Cerebellar nuclear complex (tissue), 1 donor: ENCODE data around the gene NR5A2.

Experiments used
- DNase-seq, 2 experiments: peaks; one replicate each; lab custom pipeline; 2025; lab: John Stamatoyannopoulos, UW

Gene NR5A2

DNA sequence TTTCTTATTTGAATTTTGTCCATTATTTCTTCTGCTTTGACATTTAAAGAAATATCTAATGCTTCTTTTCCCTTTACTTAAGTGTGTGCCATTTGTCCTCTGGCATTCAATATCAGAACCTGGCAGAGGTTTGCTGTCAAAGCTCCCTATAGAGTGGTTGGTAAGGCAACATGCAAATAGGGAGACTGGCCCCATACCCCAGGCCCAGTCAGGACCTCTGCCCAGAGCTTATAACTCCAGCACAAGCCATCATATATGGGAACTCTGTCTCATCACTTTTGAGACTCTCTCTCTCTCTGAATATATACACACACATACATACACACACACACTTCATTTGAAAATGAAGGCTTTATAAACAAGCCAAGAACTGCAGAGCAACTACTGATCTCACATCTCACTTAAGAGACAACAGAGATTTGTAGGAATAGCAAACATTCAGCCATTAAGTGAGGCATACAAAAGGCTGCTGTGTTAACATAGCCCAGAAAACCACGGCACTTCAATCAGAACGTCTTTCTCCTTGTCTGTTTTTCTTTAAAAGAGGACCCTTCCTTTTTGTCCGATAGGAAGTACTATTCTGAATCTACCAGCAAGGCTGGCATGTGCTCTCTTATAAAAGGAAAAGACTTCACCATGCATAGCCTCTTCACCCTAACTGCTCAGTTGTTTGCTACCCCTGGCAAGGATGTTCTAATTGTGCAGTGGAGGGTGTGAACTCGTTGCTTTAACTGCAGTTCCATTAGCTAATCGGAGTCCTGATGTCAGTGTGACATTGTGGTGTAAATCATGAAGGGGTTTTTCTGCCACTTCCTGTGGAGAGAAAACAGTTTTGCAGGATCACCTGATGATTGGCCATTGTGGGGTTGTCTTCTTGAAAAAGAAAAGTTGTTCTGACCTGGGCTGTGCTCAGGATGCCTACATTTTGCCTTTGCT lies 101.7 kb downstream of the NR5A2 start:
- no peak for DNase-seq

DNA sequence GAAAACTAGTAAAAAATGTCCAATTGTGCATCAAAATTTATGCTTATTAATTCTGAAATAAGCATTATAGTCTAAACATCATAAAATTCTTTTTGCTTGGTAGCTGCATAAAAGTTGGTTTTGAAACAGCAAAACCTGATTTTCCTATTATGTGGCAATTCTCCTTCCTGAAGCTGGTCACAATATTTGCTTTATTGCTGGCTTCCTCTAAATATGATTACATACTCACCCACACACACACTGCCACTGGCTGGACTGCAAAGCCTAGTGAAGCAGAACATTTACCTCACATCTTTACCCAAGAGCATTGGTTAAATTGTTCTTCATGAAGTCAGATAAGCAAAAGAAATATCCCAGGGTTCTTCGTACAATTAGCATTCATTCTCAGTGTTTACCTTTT lies 103.0 kb downstream of the NR5A2 start:
- no peak for DNase-seq

GRCh38 chr1:200131551-200132125 lies 104.1 kb downstream of the NR5A2 start:
- no peak for DNase-seq

DNA sequence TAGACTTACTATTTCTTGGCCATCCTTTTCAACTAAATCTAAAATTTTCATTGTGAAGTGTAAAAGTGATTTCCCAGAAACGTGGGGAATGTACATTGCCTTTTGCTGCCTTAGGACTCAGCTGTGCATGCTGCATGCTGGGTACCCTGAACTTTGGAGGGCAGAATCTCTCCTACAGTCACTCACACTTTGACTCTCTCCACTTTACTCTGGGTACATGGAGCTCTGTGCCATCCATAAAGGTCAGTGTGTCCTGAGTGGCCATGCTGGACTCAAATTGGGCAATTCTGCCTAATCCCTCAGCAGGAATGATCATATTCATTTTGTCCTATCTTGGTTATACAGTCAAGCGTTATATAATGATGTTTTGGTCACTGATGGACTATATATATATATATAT lies 105.6 kb downstream of the NR5A2 start:
- DNase-seq: no peak

DNA sequence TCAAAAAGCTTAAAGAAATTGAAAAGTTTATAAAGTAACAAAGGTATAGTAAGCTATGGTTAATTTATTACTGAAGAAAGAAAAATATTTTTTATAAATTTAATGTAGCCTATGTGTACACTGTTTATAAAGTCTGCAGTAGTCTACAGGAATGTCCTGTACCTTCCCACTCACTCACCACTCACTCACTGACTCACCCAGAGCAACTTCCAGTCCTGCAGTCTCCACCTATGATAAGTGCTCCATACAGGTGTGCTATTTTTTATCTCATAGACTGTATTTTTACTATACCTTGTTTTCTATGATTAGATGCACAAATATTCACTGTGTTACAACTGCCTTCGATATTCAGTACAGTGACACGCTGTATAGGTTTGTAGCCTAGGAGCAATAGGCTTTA lies 106.6 kb downstream of the NR5A2 start:
- no peak for DNase-seq

DNA sequence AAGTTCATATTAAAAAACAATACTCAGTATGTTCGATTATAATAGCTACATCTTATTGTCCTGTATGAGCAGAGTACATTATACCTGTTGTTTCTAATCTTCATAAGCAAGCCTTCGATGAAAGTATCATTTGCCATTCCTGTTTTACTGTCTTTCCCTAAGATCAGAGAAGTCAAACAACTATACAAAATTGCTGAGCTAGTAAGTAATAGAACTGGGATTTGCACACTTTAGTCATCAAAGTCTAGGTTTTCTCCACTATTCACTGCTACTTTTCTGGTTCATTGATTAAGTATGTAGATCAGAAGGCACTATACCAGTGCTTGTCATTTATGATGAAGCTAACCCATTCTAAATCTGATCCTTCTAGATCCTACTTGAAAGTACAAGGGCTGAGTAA lies 108.9 kb downstream of the NR5A2 start:
- no peak for DNase-seq

DNA sequence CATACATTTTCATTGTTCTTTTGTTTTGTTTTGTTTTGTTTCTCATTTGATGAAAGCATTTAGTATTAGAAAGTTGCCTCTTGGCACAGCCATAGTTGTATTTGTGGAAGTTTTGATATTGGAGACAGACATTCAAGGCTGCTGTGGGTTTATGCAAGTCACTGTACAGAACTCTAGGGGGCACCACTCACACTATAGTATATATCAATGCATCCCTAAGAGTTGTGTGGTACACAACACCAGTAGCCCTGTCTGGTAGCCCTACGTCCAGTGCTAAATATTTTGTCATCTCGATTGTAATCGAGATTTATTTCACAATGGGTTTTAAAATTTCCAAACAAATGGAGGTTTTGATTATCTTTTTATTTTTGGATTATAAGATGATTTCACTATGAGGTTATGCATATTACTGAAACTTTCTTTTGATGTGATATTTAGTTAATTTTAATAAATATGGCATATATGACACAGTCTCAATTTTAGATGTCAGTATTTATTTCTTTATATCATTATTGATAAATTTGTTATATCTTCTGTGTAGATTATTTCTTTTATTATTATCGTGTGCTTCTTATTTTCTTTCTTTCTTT lies 112.2 kb downstream of the NR5A2 start:
- no peak for DNase-seq

- no peak for DNase-seq
Observed at GRCh38 chr1:200143347-200143746, 115.8 kb downstream of the NR5A2 start.

DNA sequence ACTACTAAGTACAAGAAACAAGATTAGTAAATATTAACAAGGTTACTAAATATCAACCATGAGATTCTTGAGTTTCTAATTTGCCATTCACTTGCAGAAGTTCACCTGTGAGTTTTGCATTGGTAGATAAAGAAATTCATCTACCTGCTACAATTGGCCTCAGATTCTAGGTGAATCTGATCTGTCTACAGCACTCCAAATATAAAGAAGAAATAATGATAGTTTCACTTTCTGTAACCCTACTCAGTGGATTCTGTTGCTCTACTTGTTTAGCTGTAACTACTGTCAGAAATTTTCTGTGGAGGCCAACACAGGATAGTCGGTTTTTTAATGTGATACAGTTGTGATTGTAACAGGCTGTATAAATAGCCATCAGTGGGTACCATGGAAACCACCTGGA lies 118.6 kb downstream of the NR5A2 start:
- no peak for DNase-seq

- DNase-seq: no peak
Observed at GRCh38 chr1:200147094-200147493, 119.6 kb downstream of the NR5A2 start.

- no peak for DNase-seq
Observed at GRCh38 chr1:200147742-200148141, 120.2 kb downstream of the NR5A2 start.

- DNase-seq: no peak
Observed at GRCh38 chr1:200150006-200150405, 122.5 kb downstream of the NR5A2 start.

- no peak for DNase-seq
Observed at GRCh38 chr1:200150721-200151120, 123.2 kb downstream of the NR5A2 start.

DNA sequence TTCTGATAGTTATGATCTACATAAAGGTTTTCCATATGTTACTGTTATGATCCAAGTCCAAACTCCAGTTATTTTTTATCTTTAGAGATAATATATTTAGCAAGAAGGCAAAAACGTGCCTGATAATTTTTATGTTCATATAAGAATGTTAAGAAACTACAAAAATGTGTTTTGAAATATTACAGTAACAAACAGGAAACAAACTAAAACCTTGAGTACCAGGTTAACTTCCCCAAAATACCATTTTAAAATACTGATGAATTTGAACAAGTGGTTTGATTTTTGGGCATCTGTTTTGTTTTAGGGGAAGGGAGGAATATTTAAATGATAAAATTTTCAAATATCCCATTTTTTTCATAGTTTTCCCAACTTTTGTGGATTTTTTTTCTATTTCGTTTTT lies 124.8 kb downstream of the NR5A2 start:
- no peak for DNase-seq

DNA sequence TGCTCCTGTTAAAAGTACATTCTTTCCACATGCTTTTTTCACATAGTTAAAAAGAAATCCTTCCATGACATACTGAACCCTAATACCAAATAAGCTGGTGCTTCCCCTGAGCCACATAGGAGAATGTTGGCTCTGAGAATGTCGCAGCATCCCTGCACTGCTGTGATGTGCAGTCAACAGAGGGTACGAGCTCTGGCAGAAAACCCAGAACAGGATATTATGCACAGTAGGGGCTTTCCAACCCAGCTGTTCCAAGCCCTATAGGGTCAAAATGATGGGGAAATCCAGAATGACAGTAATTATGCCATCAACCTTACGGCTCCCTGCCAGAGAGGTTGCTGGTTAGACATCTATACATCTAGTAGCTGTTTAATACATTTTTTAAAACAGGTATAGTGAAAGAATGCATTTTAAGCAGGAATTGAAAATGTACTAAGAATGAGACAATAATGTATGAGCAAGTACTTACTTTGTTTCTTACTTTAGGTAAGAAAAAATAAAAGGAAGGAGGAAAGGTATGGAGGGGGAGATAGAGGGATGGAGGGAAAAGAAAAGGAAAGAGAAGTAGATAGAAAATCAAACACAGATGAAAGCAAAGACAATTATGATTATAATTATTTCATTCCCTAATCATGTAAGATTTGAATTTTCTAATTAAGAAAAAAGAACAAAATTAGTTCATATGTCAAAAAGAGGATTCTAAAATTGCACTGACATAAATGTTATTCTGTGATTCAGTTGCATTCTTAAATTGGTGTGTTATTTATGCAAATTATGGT lies 126.0 kb downstream of the NR5A2 start:
- no peak for DNase-seq

- no peak for DNase-seq
Observed at GRCh38 chr1:200154069-200154767, 126.7 kb downstream of the NR5A2 start.

DNA sequence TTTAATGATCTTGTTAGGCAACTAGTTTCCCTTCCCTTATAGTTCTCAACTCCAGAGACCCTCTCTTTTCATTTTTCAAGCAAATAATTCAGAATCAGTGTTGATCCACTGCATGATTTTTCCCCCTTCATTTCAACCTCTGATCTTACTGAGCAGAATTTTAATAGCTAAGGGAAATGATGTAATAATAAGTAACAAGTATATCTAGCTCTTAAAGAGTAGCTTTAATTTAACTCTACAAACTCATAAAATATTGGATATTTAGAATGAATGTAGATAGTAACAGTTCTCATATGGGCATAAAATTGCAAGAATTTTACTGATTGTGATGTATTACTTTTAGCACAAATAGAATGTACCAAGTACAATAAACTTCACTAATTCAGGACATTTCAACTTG lies 130.2 kb downstream of the NR5A2 start:
- no peak for DNase-seq

GRCh38 chr1:200161801-200162200 lies 134.3 kb downstream of the NR5A2 start:
- no peak for DNase-seq

DNA sequence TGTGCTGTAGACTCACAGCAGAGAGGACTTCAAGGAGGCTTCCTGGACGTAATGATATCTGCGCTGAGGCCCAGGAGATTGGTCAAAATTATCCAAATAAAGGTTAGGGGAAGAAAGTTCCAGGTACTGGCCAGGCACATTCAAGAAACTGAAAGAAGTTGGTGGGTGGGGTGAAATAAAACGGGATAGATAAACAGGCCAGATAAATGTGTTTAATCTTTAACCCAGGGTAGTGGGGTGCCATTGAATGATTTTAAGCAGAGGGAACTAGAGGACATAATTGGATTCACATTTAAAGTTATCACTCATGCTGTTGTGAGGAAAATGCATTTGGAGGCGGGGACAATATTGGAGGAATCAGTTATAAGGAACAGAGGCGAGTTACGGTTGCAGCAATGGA lies 134.7 kb downstream of the NR5A2 start:
- DNase-seq: no peak

DNA sequence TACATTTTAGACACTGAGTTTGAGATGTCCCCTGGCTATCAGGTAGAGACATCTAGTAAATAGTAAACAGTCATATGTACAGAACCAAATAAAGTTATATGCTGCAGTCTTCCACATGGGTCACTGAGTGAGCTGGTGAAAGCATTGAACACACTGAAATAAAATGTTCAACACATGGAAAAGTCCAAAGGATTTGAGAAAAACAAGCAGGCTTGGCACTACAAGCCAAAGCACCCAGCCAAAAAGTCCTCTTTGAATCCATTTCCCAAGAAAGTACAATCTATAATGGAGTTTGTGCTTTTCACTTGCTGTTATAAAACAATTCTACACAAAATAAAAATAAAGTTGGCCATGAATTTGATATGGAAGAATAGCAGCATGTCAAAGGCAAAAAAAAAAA lies 135.4 kb downstream of the NR5A2 start:
- no peak for DNase-seq

DNA sequence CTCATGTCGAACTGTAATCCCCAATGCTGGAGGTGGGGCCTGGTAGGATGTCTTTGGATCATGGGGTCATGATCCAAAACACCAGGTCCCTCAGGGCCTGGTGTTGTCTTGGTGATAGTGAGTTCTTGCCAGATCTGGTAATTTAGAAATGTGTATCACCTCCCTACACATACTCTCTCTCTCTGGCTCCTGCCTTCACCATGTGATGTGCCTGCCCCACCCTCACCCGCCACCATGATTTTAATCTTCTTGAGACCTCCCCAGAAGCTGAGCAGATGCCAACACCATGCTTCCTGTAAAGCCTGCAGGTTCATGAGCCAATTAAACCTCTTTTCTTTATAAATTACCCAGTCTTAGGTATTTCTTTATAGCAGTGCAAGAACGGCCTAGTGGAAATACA lies 136.4 kb downstream of the NR5A2 start:
- DNase-seq: no peak
